Ishikawa (cell line): ENCODE results near the gene KCTD16.

Experiments used
- CEBPB ChIP-seq: IDR thresholded peaks from 2 replicates; pipeline ENCODE4 v1.6.1; 2012
- CREB1 ChIP-seq: IDR thresholded peaks from 2 replicates; pipeline ENCODE4 v1.6.1; 2012; ENCODE audit warnings: low read depth
- EGR1 ChIP-seq: IDR thresholded peaks from 2 replicates; pipeline ENCODE4 v1.6.1; 2012
- EP300 ChIP-seq: IDR thresholded peaks from 2 replicates; pipeline ENCODE4 v1.6.1; 2012; ENCODE audit warnings: borderline replicate concordance
- FOXM1 ChIP-seq: IDR thresholded peaks from 2 replicates; pipeline ENCODE4 v1.6.1; 2012; ENCODE audit warnings: low read depth, borderline replicate concordance
- MAX ChIP-seq: IDR thresholded peaks from 2 replicates; pipeline ENCODE4 v1.6.1; 2012
- NFIC ChIP-seq: IDR thresholded peaks from 2 replicates; pipeline ENCODE4 v1.6.1; 2012
- RAD21 ChIP-seq: IDR thresholded peaks from 2 replicates; pipeline ENCODE4 v1.6.1; 2012; ENCODE audit warnings: low read depth
- REST ChIP-seq: IDR thresholded peaks from 2 replicates; pipeline ENCODE4 v1.6.1; 2012; ENCODE audit warnings: low read depth, mild to moderate bottlenecking
- TAF1 ChIP-seq: IDR thresholded peaks from 2 replicates; pipeline ENCODE4 v1.6.1; 2012; ENCODE audit warnings: low read depth, mild to moderate bottlenecking
- TCF12 ChIP-seq: IDR thresholded peaks from 2 replicates; pipeline ENCODE4 v1.6.1; 2012; ENCODE audit warnings: low read depth
- TEAD4 ChIP-seq: IDR thresholded peaks from 2 replicates; pipeline ENCODE4 v1.6.1; 2012
- USF1 ChIP-seq: IDR thresholded peaks from 2 replicates; pipeline ENCODE4 v1.6.1; 2012
- YY1 ChIP-seq: IDR thresholded peaks from 2 replicates; pipeline ENCODE4 v1.6.1; 2012; ENCODE audit warnings: low read depth
- ZBTB7A ChIP-seq: IDR thresholded peaks from 2 replicates; pipeline ENCODE4 v1.6.1; 2012; ENCODE audit warnings: low read depth

Gene KCTD16

DNA sequence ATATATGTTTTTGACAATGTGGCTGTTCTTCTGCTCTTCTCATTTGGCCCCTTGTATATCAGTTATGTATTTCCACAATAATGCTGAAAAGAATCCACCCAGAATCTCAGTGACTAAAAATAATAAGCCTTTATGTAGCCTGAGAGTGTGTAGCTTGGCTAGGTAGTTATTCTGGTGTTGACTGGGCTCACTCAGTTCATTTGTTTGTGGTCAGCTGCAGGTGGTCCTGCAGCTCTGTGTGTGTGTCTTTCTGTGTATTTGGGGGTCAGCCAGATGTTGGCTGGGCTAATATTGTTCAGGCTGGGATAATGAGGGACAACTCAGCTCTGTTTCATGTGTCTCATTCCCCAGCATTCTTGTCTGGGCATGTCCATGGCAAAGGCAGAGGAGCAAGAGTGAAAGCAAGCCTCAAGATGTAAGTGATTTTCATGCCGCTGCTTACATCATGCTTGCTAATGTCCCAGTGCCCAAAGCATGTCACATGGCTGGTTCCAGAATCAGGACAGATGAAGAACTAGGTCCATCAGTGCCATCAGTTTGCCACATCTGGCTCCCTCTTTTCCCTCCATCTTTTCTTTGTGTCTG is 162.8 kb downstream of the KCTD16 start:
- TF ChIP-seq FOXM1 (no peak), YY1 (no peak), TAF1 (no peak), EGR1 (no peak), TCF12 (no peak), NFIC (no peak), USF1 (no peak), RAD21 (no peak), REST (no peak), TEAD4 (no peak)

DNA sequence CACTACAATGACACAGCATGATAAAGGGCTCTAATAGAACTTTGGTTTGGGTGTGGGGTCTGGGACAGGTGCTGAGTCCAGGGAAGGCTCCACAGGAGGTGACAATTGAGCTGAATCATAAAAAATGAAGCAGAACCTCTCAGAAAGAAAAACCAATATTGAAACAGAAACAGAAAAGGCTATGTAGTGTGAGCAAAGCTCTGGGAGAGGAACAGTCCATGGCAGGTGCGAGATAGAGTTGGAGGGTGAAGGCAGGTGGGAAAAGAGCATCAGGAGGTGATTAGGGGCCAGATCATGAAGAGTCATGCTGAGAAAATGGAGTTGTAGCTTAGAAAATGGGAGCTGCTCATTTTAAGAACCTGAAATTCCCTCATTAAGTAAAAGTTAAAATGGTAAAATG is 164.9 kb downstream of the KCTD16 start:
- TF ChIP-seq EGR1 (no peak), TCF12 (no peak), CEBPB (no peak), ZBTB7A (no peak), YY1 (no peak), CREB1 (no peak), TEAD4 (no peak)

DNA sequence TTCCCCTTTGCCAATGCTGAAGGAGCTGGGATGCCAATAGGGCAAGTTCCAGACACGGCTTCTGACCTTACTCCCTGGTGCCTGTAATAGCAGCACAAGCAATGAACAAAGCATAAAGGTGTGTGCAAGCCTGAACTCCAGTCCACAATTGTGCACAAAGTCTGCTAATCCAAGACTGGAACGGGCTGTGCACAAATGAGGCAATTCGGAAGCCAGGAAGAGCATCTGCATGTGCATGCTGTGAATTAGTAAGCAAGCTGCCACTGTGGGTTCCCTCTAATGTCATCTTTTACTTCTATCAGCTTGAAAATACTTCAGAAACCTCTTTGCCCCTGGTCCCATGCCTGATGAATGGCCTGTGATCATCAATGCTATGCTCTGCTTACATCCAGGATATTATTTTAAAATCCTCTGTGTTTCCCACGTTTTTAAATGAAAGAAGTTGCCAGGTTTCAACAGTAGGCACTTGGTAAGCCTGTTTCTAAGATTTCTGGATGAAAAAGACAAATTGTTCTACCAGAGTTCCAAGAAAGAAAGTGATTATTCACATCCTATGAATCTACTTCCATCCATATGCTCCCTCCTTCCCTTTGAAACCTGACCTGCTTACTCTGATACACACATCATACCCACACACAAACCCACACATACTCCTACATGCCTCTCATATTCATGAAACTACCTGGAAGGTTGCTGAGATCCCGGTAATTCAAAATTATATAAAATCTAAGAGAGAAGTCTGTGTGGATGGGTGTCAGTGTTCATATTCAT is 165.7 kb downstream of the KCTD16 start:
- TF ChIP-seq MAX (no peak), ZBTB7A (no peak), TCF12 (no peak), EGR1 (no peak), YY1 (no peak), REST (no peak), TAF1 (no peak), FOXM1 (no peak), USF1 (no peak), EP300 (no peak), CEBPB (no peak), TEAD4 (no peak), NFIC (no peak), CREB1 (no peak), RAD21 (no peak)

DNA sequence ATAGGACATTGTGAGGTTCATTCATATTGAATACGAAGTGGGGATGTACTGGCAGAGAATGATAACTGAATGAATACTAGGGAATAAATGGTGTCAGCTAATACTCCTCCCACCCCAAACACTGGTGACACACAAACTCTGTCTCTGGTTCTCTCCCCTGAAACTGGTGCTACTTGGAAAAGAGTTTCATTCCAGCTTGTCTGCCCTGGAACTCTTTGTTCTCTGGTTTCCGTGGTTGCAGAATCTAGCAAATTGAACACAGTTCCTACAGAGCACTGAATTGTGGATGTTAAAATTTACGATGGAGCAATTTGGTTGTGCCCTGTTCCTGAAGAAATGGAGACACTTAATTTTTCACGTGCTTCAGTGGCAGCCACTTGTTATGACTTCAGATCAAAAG is 181.7 kb downstream of the KCTD16 start:
- TF ChIP-seq REST = no peak
- no peak for TF ChIP-seq TEAD4
- TF ChIP-seq CEBPB = no peak
- TF ChIP-seq CREB1 = no peak
- TF ChIP-seq USF1 = no peak
- no peak for TF ChIP-seq TCF12
- no peak for TF ChIP-seq YY1
- TF ChIP-seq ZBTB7A = no peak
- no peak for TF ChIP-seq MAX
- no peak for TF ChIP-seq EP300
- no peak for TF ChIP-seq FOXM1
- no peak for TF ChIP-seq RAD21
